Spleen (tissue), 7 donors: Measurements from ENCODE around the gene IKBKE.

ENCODE experiments used
- POLR2AphosphoS5 ChIP-seq, 3 donors: sonication (generic); formaldehyde crosslinking; IDR thresholded peaks; one replicate each; pipeline ENCODE4 v1.5.1; 2017; ENCODE audit warnings: antibody characterized with exemption in 3 of 3
- TF ChIP-seq, protein P1 (sequence below), 11 experiments: fragments of 200-600 bp in 7 of 11; fragments of 450-650 bp in 4 of 11; sonication (generic) in 4 of 11; IDR thresholded peaks in 8 of 11; conservative IDR thresholded peaks in 3 of 11; 1 replicate in 7 of 11; 2 replicates in 4 of 11; pipeline versions ENCODE4 v1.4.0 to v1.8.0; 2016 to 2021; ENCODE audit warnings: antibody characterized with exemption in 11 of 11, inconsistent platforms in 4 of 11, mild to moderate bottlenecking in 1 of 11
- donor health status: DM: no; HTN: no; CAD: no; lungs with moderate emphysema.
- donor health status: DM: no; HTN: no; CAD: no.
- donor health status: DM: no; HTN: no; CAD: no.

DNA sequence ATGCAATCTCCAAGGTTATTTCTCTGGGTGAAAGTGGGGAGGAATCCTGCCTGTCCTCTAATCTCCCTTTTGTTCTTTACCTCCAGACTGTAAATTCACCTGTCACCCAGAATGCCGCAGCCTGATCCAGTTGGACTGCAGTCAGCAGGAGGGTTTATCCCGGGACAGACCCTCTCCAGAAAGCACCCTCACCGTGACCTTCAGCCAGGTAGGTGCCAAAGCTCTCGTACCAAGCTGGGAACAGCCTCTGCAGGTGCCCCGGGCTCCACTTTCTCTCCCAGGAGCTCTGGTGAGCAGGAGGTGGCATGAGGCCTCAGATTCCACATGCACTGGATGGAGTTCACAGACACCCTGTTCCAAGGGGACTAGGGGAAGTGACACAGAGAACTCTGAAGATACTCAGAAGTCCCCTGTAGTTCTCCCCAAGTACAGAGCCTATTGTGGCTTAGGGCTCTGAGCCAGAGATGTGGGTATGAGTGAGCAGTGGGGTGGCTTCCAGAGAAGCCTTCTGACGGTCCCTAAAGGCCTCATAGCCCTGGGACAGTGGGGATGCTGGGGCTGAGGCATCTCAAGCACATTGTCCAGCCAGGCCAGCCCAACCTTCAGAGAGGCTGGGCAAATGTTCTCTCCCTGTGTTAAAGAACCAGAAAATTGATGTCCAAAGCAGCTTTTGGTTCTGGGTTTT lies 68.0 kb downstream of the IKBKE start:
- TF ChIP-seq, protein P1, sequence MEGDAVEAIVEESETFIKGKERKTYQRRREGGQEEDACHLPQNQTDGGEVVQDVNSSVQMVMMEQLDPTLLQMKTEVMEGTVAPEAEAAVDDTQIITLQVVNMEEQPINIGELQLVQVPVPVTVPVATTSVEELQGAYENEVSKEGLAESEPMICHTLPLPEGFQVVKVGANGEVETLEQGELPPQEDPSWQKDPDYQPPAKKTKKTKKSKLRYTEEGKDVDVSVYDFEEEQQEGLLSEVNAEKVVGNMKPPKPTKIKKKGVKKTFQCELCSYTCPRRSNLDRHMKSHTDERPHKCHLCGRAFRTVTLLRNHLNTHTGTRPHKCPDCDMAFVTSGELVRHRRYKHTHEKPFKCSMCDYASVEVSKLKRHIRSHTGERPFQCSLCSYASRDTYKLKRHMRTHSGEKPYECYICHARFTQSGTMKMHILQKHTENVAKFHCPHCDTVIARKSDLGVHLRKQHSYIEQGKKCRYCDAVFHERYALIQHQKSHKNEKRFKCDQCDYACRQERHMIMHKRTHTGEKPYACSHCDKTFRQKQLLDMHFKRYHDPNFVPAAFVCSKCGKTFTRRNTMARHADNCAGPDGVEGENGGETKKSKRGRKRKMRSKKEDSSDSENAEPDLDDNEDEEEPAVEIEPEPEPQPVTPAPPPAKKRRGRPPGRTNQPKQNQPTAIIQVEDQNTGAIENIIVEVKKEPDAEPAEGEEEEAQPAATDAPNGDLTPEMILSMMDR (IDR thresholded peaks at IDR 0.05 in 8 of 11, conservative IDR thresholded peaks at IDR 0.05 in 3 of 11), result no peak
- TF ChIP-seq POLR2AphosphoS5 (IDR thresholded peaks at IDR 0.05), result no peak
